Activated B cell treated with CpG ODN at 0.5 μM for 24 hours (primary cell): Measurements from ENCODE around the gene SELPLG. TPM values are rescaled to one million over a fixed set of nuclear protein-coding genes. Genes with fewer than 3 reads are reported as not detected.
"Not testable (repeated sequence)": the region's sequence is repeated elsewhere in the genome, so short reads cannot be mapped to it uniquely, and the experiment has no call there.

Experiments used
- ATAC-seq: fragments of 200-7000 bp; cut with Tn5 transposase; one replicate; pipeline ENCODE4 v1.10.0; 2021; ENCODE audit warnings: low read depth, mild to moderate bottlenecking, moderate library complexity
- CTCF ChIA-PET: fragments of 350-600 bp; sonication (Branson Sonifier 250); formaldehyde crosslinking; loops from one replicate; lab custom pipeline; 2021; ENCODE audit warnings: antibody characterized with exemption; lab: Charles Lee
- POLR2A ChIA-PET: fragments of 350-600 bp; sonication (Branson Sonifier 250); formaldehyde crosslinking; loops from one replicate; lab custom pipeline; 2021; ENCODE audit warnings: antibody characterized with exemption; lab: Charles Lee
- DNase-seq: peaks from one replicate; pipeline ENCODE4 v3.0.0; 2022
- H3K27ac Mint-ChIP-seq: one replicate; pipeline ENCODE4 v1.8.0; 2020; ENCODE audit warnings: mixed read lengths
- H3K27me3 Mint-ChIP-seq: one replicate; pipeline ENCODE4 v1.8.0; 2021; ENCODE audit warnings: mixed read lengths
- H3K36me3 Mint-ChIP-seq: one replicate; pipeline ENCODE4 v1.8.0; 2021; ENCODE audit warnings: low read depth, mixed read lengths
- H3K4me1 Mint-ChIP-seq: one replicate; pipeline ENCODE4 v1.8.0; 2021; ENCODE audit warnings: mixed read lengths
- H3K4me3 Mint-ChIP-seq: one replicate; pipeline ENCODE4 v1.8.0; 2020; ENCODE audit warnings: mild to moderate bottlenecking, mixed read lengths
- H3K9me3 Mint-ChIP-seq: one replicate; pipeline ENCODE4 v1.8.0; 2020; ENCODE audit warnings: mixed read lengths
- CTCF ChIP-seq: fragments of 200-600 bp; IDR thresholded peaks from one replicate; pipeline ENCODE4 v1.8.0; 2022; ENCODE audit warnings: antibody characterized with exemption, mild to moderate bottlenecking
- intact Hi-C: fragments of 100-400 bp; cut with micrococcal nuclease; formaldehyde crosslinking; loops from one replicate; pipeline ENCODE4 v1.15.1; 2024
- total RNA-seq: library from RNA; stranded (reverse); gene quantifications from 2 replicates; pipeline ENCODE4 v1.2.3, GENCODE V29; 2022

The SELPLG gene
- total RNA-seq, 1 donor from 2014 or later: 1.8 TPM

- intact Hi-C loops: no loop called here
- no peak overlapping the region for H3K27ac Mint-ChIP-seq
- no peak for ATAC-seq
- no peaks in the 10 kb centered on the region for H3K9me3 Mint-ChIP-seq
- H3K4me1 Mint-ChIP-seq: peaks cover 28% of the 10 kb centered on the region
- CTCF ChIA-PET: interaction anchor here (0.7 kb wide), 1 partner anchor 225 kb away, joined by 3 read pairs; no protein-coding TSS in a partner anchor
- no peaks in the 10 kb centered on the region for H3K36me3 Mint-ChIP-seq
- no peaks in the 10 kb centered on the region for H3K27me3 Mint-ChIP-seq
- DNase-seq: no peak
- POLR2A ChIA-PET: interaction anchor here (1.3 kb wide), 1 partner anchor 10 kb away, joined by 5 read pairs; no protein-coding TSS in a partner anchor
- TF ChIP-seq CTCF: no peak
- no peak overlapping the region for H3K4me3 Mint-ChIP-seq
Measured at GRCh38 chr12:108578813-108579212, 54.9 kb downstream of the SELPLG start.

- CTCF ChIA-PET: interaction anchor here (0.7 to 1.5 kb wide), 2 partner anchors 39 to 225 kb away, joined by 3 to 7 read pairs; no protein-coding TSS in a partner anchor
- Mint-ChIP-seq H3K27ac (no peak overlapping the region), H3K4me1 (peaks cover 33% of the 10 kb centered on the region), H3K9me3 (no peaks in the 10 kb centered on the region), H3K36me3 (no peaks in the 10 kb centered on the region), H3K27me3 (no peaks in the 10 kb centered on the region), H3K4me3 (no peak overlapping the region)
- DNase-seq (no peak), ATAC-seq (no peak)
- TF ChIP-seq CTCF: no peak
- POLR2A ChIA-PET: interaction anchor here (1.0 kb wide), 1 partner anchor 11 kb away, joined by 5 read pairs; no protein-coding TSS in a partner anchor
- intact Hi-C loops: no loop called here
Measured at GRCh38 chr12:108578264-108578663, 55.4 kb downstream of the SELPLG start.

- no peak for TF ChIP-seq CTCF
- H3K4me3 Mint-ChIP-seq: no peak overlapping the region
- H3K4me1 Mint-ChIP-seq: peaks cover 41% of the 10 kb centered on the region
- ATAC-seq (no peak), DNase-seq (no peak)
- H3K9me3 Mint-ChIP-seq: no peaks in the 10 kb centered on the region
- no peaks in the 10 kb centered on the region for H3K36me3 Mint-ChIP-seq
- intact Hi-C loops: no loop called here
- no peak overlapping the region for H3K27ac Mint-ChIP-seq
- H3K27me3 Mint-ChIP-seq: no peaks in the 10 kb centered on the region
- ChIA-PET POLR2A (interaction anchor here (1.0 to 1.1 kb wide), 2 partner anchors 11 to 16 kb away, joined by 3 to 5 read pairs; partner anchors contain the start of gene SART3), CTCF (interaction anchor here (0.7 to 1.5 kb wide), 2 partner anchors 40 to 226 kb away, joined by 3 to 7 read pairs; no protein-coding TSS in a partner anchor)
Measured at GRCh38 chr12:108577458-108577857, 56.2 kb downstream of the SELPLG start.

GRCh38 chr12:108576660-108577234, 56.9 kb downstream of the SELPLG start:
- H3K27me3 Mint-ChIP-seq: no peaks in the 10 kb centered on the region
- intact Hi-C loops: no loop called here
- no peak overlapping the region for H3K4me3 Mint-ChIP-seq
- no peak overlapping the region for H3K27ac Mint-ChIP-seq
- no peak for TF ChIP-seq CTCF
- H3K36me3 Mint-ChIP-seq: no peaks in the 10 kb centered on the region
- peaks cover 48% of the 10 kb centered on the region for H3K4me1 Mint-ChIP-seq
- ChIA-PET POLR2A (interaction anchor here (1.1 kb wide), 1 partner anchor 16 kb away, joined by 3 read pairs; the partner anchor contains the start of gene SART3), CTCF (interaction anchor here (1.5 kb wide), 1 partner anchor 41 kb away, joined by 7 read pairs; no protein-coding TSS in a partner anchor)
- H3K9me3 Mint-ChIP-seq: no peaks in the 10 kb centered on the region
- no peak for DNase-seq
- ATAC-seq: no peak

- H3K27me3 Mint-ChIP-seq: no peaks in the 10 kb centered on the region
- DNase-seq (no peak), ATAC-seq (no peak)
- CTCF ChIA-PET: interaction anchor here (1.4 kb wide), 1 partner anchor 42 kb away, joined by 5 read pairs; no protein-coding TSS in a partner anchor
- no peak for TF ChIP-seq CTCF
- no peak overlapping the region for H3K27ac Mint-ChIP-seq
- POLR2A ChIA-PET: interaction anchor here (1.2 kb wide), 1 partner anchor 41 kb away, joined by 3 read pairs; no protein-coding TSS in a partner anchor
- intact Hi-C loops: no loop called here
- H3K9me3 Mint-ChIP-seq: no peaks in the 10 kb centered on the region
- H3K4me3 Mint-ChIP-seq: no peak overlapping the region
- peaks cover 59% of the 10 kb centered on the region for H3K4me1 Mint-ChIP-seq
- H3K36me3 Mint-ChIP-seq: peaks cover 5% of the 10 kb centered on the region
Measured at GRCh38 chr12:108575199-108575912, 58.3 kb downstream of the SELPLG start.

- intact Hi-C loops, H3K27me3 Mint-ChIP-seq, ATAC-seq, DNase-seq, H3K9me3 Mint-ChIP-seq, H3K27ac Mint-ChIP-seq, H3K4me3 Mint-ChIP-seq: not testable (repeated sequence)
- CTCF ChIA-PET: interaction anchor here (4.2 to 14.5 kb wide), 2 partner anchors 43 to 228 kb away, joined by 30 to 338 read pairs; no protein-coding TSS in a partner anchor
- peaks cover 62% of the 10 kb centered on the region for H3K4me1 Mint-ChIP-seq
- POLR2A ChIA-PET: interaction anchor here (0.7 kb wide), 2 partner anchors 31 to 54 kb away, joined by 7 to 14 read pairs; no protein-coding TSS in a partner anchor
- H3K36me3 Mint-ChIP-seq: peaks cover 13% of the 10 kb centered on the region
Measured at GRCh38 chr12:108574276-108574675, 59.4 kb downstream of the SELPLG start.
